GM21381 (cell line): ENCODE results near the gene MEI4.
"Not testable (repeated sequence)": the region's sequence is repeated elsewhere in the genome, so short reads cannot be mapped to it uniquely, and the experiment has no call there.

Experiments used
- ATAC-seq: cut with Tn5 transposase; IDR thresholded peaks from one replicate; pipeline ENCODE4 v1.9.1; 2021; ENCODE audit warnings: mild to moderate bottlenecking, moderate library complexity; ENCODE audit not compliant: unreplicated experiment

MEI4 gene

GRCh38 chr6:77678048-77678447 lies 25.2 kb downstream of the MEI4 start:
- ATAC-seq: no peak

- ATAC-seq: no peak
These were observed 30.7 kb downstream of the MEI4 start for GRCh38 chr6:77683515-77683914.

- no peak for ATAC-seq
These were observed 34.1 kb downstream of the MEI4 start for GRCh38 chr6:77686931-77687330.

- ATAC-seq: no peak
These were observed 35.8 kb downstream of the MEI4 start for GRCh38 chr6:77688649-77689048.

GRCh38 chr6:77700095-77700494 lies 47.3 kb downstream of the MEI4 start:
- not testable (repeated sequence) for ATAC-seq

- no peak for ATAC-seq
These were observed 54.8 kb downstream of the MEI4 start for GRCh38 chr6:77707603-77708002.

GRCh38 chr6:77715588-77715987 lies 62.7 kb downstream of the MEI4 start:
- no peak for ATAC-seq

GRCh38 chr6:77716311-77716710 lies 63.5 kb downstream of the MEI4 start:
- ATAC-seq: no peak

- not testable (repeated sequence) for ATAC-seq
These were observed 83.2 kb downstream of the MEI4 start for GRCh38 chr6:77736010-77736409.

- ATAC-seq: no peak
These were observed 87.5 kb downstream of the MEI4 start for GRCh38 chr6:77740380-77740779.

GRCh38 chr6:77752156-77752555 lies 99.3 kb downstream of the MEI4 start:
- not testable (repeated sequence) for ATAC-seq

GRCh38 chr6:77762386-77762785 lies 109.5 kb downstream of the MEI4 start:
- ATAC-seq: no peak

- ATAC-seq: no peak
These were observed 110.3 kb downstream of the MEI4 start for GRCh38 chr6:77763124-77763523.

GRCh38 chr6:77764364-77764763 lies 111.5 kb downstream of the MEI4 start:
- ATAC-seq: no peak

- no peak for ATAC-seq
These were observed 120.5 kb downstream of the MEI4 start for GRCh38 chr6:77773157-77773822.

- ATAC-seq: no peak
These were observed 121.6 kb downstream of the MEI4 start for GRCh38 chr6:77774457-77774856.

GRCh38 chr6:77776441-77776840 lies 123.6 kb downstream of the MEI4 start:
- ATAC-seq: no peak

GRCh38 chr6:77778527-77778926 lies 125.7 kb downstream of the MEI4 start:
- ATAC-seq: no peak

- ATAC-seq: no peak
These were observed 134.2 kb downstream of the MEI4 start for GRCh38 chr6:77786935-77787629.

- ATAC-seq: no peak
These were observed 144.3 kb downstream of the MEI4 start for GRCh38 chr6:77796824-77797809.

- no peak for ATAC-seq
These were observed 159.5 kb downstream of the MEI4 start for GRCh38 chr6:77812304-77812703.
